HepG2 (cell line): Measurements from ENCODE around the gene TRPC4. TPM values are rescaled to one million over a fixed set of nuclear protein-coding genes. Genes with fewer than 3 reads are reported as not detected.

Source experiments
- ATAC-seq: fragments of 200-7000 bp; cut with Tn5 transposase; 3 replicates; pipeline ENCODE4 v1.9.1; 2020; ENCODE audit warnings: mild to moderate bottlenecking, moderate library complexity
- BruUV-seq: library from RNA; stranded (reverse); fragments of 400-500 nt; replicated peaks from 2 replicates; lab custom pipeline; 2021; lab: Mats Ljungman, UMichigan
- CTCF ChIA-PET: fragments of 300-600 bp; formaldehyde crosslinking; extraction: SDS; loops from one replicate; lab custom pipeline; 2021; ENCODE audit warnings: low total read pairs, inconsistent platforms, low intra/inter-chr PET ratio; lab: Yijun Ruan, JAX
- POLR2A ChIA-PET: fragments of 350-600 bp; sonication (Branson Sonifier 250); formaldehyde crosslinking; loops from one replicate; lab custom pipeline; 2020; ENCODE audit warnings: antibody characterized with exemption, inconsistent platforms; lab: Yijun Ruan, JAX
- DNase-seq: peaks from one replicate; pipeline ENCODE4 v3.0.0-alpha.2; 2015; ENCODE audit warnings: low spot score
- FAIRE-seq: peaks from 3 replicates; lab custom pipeline; 2011; peaks lifted over from hg19 to GRCh38; lab: Jason Lieb, UNC
- H2AFZ ChIP-seq: one replicate; pipeline ENCODE4 v1.6.1; 2011; ENCODE audit warnings: low read length, inconsistent platforms
- H3K27ac ChIP-seq: fragments of 300-600 bp; 3 replicates; pipeline ENCODE4 v1.8.0; 2011; ENCODE audit warnings: mixed run types, mild to moderate bottlenecking, mixed read lengths, low read length, inconsistent platforms; ENCODE audit not compliant: insufficient read depth; ENCODE audit errors: extremely low read length
- H3K27me3 ChIP-seq, 2 experiments: fragments of 200-600 bp in 1 of 2; 2 replicates in 1 of 2; 3 replicates in 1 of 2; pipeline versions ENCODE4 v1.6.0 to v1.8.0; 2011; ENCODE audit warnings: low read length in 2 of 2, mild to moderate bottlenecking in 2 of 2, moderate library complexity in 2 of 2, inconsistent platforms in 1 of 2; ENCODE audit not compliant: insufficient read depth in 2 of 2, control insufficient read depth in 1 of 2
- H3K36me3 ChIP-seq, 2 experiments: fragments of 200-600 bp in 1 of 2; replicated peaks in 1 of 2; 2 replicates in 1 of 2; 3 replicates in 1 of 2; pipeline versions ENCODE4 v1.5.1 to v1.8.0; 2011; ENCODE audit warnings: low read length in 2 of 2, inconsistent platforms in 1 of 2; ENCODE audit not compliant: insufficient read depth in 2 of 2, control insufficient read depth in 1 of 2
- H3K4me1 ChIP-seq: 2 replicates; pipeline ENCODE4 v1.5.1; 2012; ENCODE audit warnings: low read length, inconsistent platforms; ENCODE audit not compliant: insufficient read depth
- H3K4me2 ChIP-seq: 2 replicates; pipeline ENCODE4 v1.6.0; 2011; ENCODE audit warnings: low read depth, low read length, inconsistent platforms
- H3K4me3 ChIP-seq, 3 experiments: fragments of 200-600 bp in 1 of 3; sonication (generic), shearing (Covaris generic) in 1 of 3; replicated peaks in 1 of 3; 2 replicates each; pipeline ENCODE4 v1.5.1; 2011 to 2016; ENCODE audit warnings: low read length in 3 of 3, inconsistent platforms in 2 of 3, low read depth in 2 of 3, mild to moderate bottlenecking in 2 of 3, control low read depth in 1 of 3, mixed read lengths in 1 of 3; ENCODE audit not compliant: insufficient read depth in 1 of 3
- H3K79me2 ChIP-seq: one replicate; pipeline ENCODE4 v1.6.1; 2011; ENCODE audit warnings: low read length, inconsistent platforms; ENCODE audit not compliant: insufficient read depth
- H3K9ac ChIP-seq: 2 replicates; pipeline ENCODE4 v1.6.0; 2011; ENCODE audit warnings: mild to moderate bottlenecking, low read depth, low read length, inconsistent platforms; ENCODE audit not compliant: insufficient read depth
- H3K9me3 ChIP-seq: 2 replicates; pipeline ENCODE4 v1.5.1; 2012; ENCODE audit warnings: mild to moderate bottlenecking, low read length
- H4K20me1 ChIP-seq: 2 replicates; pipeline ENCODE4 v1.6.0; 2011; ENCODE audit warnings: inconsistent platforms, mild to moderate bottlenecking, low read length, moderate library complexity; ENCODE audit not compliant: insufficient read depth
- BCLAF1 ChIP-seq: fragments of 450-650 bp; IDR thresholded peaks from 2 replicates; pipeline ENCODE4 v1.6.1; 2017; ENCODE audit warnings: mild to moderate bottlenecking
- CREB3 ChIP-seq: sonication (generic); formaldehyde crosslinking; IDR thresholded peaks from 2 replicates; pipeline ENCODE4 v1.5.0; 2020; ENCODE audit warnings: missing genetic modification reagents
- EEA1 ChIP-seq: sonication (generic); formaldehyde crosslinking; IDR thresholded peaks from 2 replicates; pipeline ENCODE4 v1.5.1; 2020; ENCODE audit warnings: mild to moderate bottlenecking, missing genetic modification reagents, borderline replicate concordance
- FIP1L1 ChIP-seq: fragments of 200-400 bp; formaldehyde crosslinking; IDR thresholded peaks from 2 replicates; pipeline ENCODE4 v1.6.1; 2018; ENCODE audit warnings: low read depth, mild to moderate bottlenecking, low read length, moderate library complexity, borderline replicate concordance; ENCODE audit not compliant: insufficient read depth
- HOXA3 ChIP-seq: sonication (generic); formaldehyde crosslinking; IDR thresholded peaks from 2 replicates; pipeline ENCODE4 v1.5.0; 2020; ENCODE audit warnings: missing genetic modification reagents
- KDM5B ChIP-seq: sonication (generic); formaldehyde crosslinking; IDR thresholded peaks from 2 replicates; pipeline ENCODE4 v1.4.0; 2020; ENCODE audit warnings: missing genetic modification reagents, mild to moderate bottlenecking, borderline replicate concordance
- RBM39 ChIP-seq: fragments of 200-400 bp; formaldehyde crosslinking; IDR thresholded peaks from one replicate; pipeline ENCODE4 v1.6.1; 2018; ENCODE audit warnings: antibody characterized with exemption, mild to moderate bottlenecking, low read depth, low read length; ENCODE audit not compliant: poor library complexity, severe bottlenecking
- SIX1 ChIP-seq: sonication (generic); formaldehyde crosslinking; IDR thresholded peaks from 2 replicates; pipeline ENCODE4 v1.4.0; 2020; ENCODE audit warnings: missing genetic modification reagents, borderline replicate concordance
- TRIM24 ChIP-seq: sonication (generic); formaldehyde crosslinking; IDR thresholded peaks from 2 replicates; pipeline ENCODE4 v1.8.0; 2022; ENCODE audit warnings: mild to moderate bottlenecking, missing genetic modification reagents
- ZBTB25 ChIP-seq: IDR thresholded peaks from 2 replicates; pipeline ENCODE4 v1.6.1; 2018; ENCODE audit warnings: missing genetic modification reagents
- ZBTB7B ChIP-seq: sonication (generic); formaldehyde crosslinking; IDR thresholded peaks from 2 replicates; pipeline ENCODE4 v1.4.0; 2020; ENCODE audit warnings: missing genetic modification reagents
- ZNF782 ChIP-seq: sonication (generic); formaldehyde crosslinking; IDR thresholded peaks from 2 replicates; pipeline ENCODE4 v1.4.0; 2020; ENCODE audit warnings: missing genetic modification reagents, mild to moderate bottlenecking, borderline replicate concordance
- WGBS: methylation state at CpG from one replicate; pipeline ENCODE4 v1.1.6; 2017; ENCODE audit warnings: low lambda C conversion rate; 5-methylcytosine and 5-hydroxymethylcytosine counted together
- in situ Hi-C: cut with HindIII; loops from 2 replicates; pipeline ENCODE4 v1.10.0; 2017; ENCODE audit warnings: low pct_unique_long_range_greater_than_20kb; ENCODE audit not compliant: extremely low pct_ligation_motif_present
- intact Hi-C: fragments of 100-400 bp; cut with micrococcal nuclease; formaldehyde crosslinking; loops from one replicate; pipeline ENCODE4 v1.10.0; 2022; ENCODE audit not compliant: unreplicated experiment
- polyA plus RNA-seq, 8 experiments: library from polyadenylated mRNA; depleted of rRNA in 3 of 8; stranded (reverse) in 7 of 8; unstranded in 1 of 8; fragments of >200 nt; fragmentation: Illumina TruSeq in 4 of 8; extraction: Trizol in 4 of 8; gene quantifications; 2 replicates each; pipeline versions ENCODE4 v1.2.1 to v1.2.3, GENCODE V29; 2011 to 2016; ENCODE audit warnings: low read depth in 4 of 8, missing spikeins in 1 of 8, mixed read lengths in 1 of 8; ENCODE audit not compliant: insufficient read depth in 1 of 8
- total RNA-seq, 5 experiments: library from RNA; depleted of rRNA; stranded (reverse); fragments of >200 nt; fragmentation: Illumina TruSeq; extraction: Trizol; gene quantifications; 2 replicates each; pipeline ENCODE4 v1.2.3, GENCODE V29; 2016; ENCODE audit warnings: low read depth in 1 of 5
- TF ChIP-seq, protein P1 (sequence below): sonication (generic); formaldehyde crosslinking; IDR thresholded peaks from 2 replicates; pipeline ENCODE4 v1.5.0; 2020; ENCODE audit warnings: mild to moderate bottlenecking, missing genetic modification reagents, borderline replicate concordance
- TF ChIP-seq, protein P2 (sequence below): sonication (generic); formaldehyde crosslinking; IDR thresholded peaks from 2 replicates; pipeline ENCODE4 v1.4.0; 2020; ENCODE audit warnings: mild to moderate bottlenecking, missing genetic modification reagents

TRPC4 gene
- total and polyA plus RNA-seq, 2 of the 13 experiments (the other 11 are each of a cell fraction or from before 2014, with no cell fraction given) = not detected

DNA sequence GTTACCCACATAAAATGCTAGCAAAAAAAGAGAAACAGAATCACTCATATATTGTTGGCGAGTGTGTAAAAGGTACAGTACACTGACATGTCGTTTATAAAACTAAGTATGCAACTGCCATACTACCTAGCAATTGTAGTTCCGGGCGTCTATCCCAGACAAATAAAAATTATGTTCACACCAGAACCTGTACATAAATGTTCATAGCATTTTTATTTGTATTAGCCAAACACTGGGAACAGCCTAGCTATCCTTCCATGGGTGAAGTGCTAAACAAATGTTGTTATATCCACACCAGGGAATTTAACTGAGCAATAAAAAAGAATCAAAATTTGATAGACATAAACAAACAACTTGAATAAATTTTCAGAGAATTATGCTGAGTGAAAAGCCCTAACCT lies 242.1 kb downstream of the TRPC4 start:
- no peak overlapping the region for H3K4me3 ChIP-seq
- H2AFZ ChIP-seq = no peak overlapping the region
- in situ Hi-C loops (no loop called here), intact Hi-C loops (no loop called here)
- no peak overlapping the region for H3K4me2 ChIP-seq
- H3K27me3 ChIP-seq = no peaks in the 10 kb centered on the region; a peak in 1 of 5 replicates
- no peaks in the 10 kb centered on the region for H4K20me1 ChIP-seq
- no peaks in the 10 kb centered on the region for H3K79me2 ChIP-seq
- BruUV-seq = no TSS peak
- TF ChIP-seq BCLAF1 (no peak), ZNF782 (CRISPR knock-in tag) (no peak), ZBTB25 (CRISPR knock-in tag) (no peak), ZBTB7B (CRISPR knock-in tag) (no peak), RBM39 (no peak), EEA1 (no peak), TRIM24 (CRISPR knock-in tag) (no peak), HOXA3 (no peak), FIP1L1 (no peak), SIX1 (CRISPR knock-in tag) (no peak), CREB3 (CRISPR knock-in tag) (no peak), KDM5B (CRISPR knock-in tag) (no peak)
- TF ChIP-seq, protein P1, sequence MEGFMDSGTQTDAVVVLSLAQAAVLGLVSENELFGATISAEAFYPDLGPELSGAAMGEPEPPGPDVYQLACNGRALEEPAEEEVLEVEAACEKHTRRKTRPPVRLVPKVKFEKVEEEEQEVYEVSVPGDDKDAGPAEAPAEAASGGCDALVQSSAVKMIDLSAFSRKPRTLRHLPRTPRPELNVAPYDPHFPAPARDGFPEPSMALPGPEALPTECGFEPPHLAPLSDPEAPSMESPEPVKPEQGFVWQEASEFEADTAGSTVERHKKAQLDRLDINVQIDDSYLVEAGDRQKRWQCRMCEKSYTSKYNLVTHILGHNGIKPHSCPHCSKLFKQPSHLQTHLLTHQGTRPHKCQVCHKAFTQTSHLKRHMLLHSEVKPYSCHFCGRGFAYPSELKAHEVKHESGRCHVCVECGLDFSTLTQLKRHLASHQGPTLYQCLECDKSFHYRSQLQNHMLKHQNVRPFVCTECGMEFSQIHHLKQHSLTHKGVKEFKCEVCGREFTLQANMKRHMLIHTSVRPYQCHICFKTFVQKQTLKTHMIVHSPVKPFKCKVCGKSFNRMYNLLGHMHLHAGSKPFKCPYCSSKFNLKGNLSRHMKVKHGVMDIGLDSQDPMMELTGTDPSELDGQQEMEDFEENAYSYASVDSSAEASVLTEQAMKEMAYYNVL (CRISPR knock-in tag) = no peak
- TF ChIP-seq, protein P2, sequence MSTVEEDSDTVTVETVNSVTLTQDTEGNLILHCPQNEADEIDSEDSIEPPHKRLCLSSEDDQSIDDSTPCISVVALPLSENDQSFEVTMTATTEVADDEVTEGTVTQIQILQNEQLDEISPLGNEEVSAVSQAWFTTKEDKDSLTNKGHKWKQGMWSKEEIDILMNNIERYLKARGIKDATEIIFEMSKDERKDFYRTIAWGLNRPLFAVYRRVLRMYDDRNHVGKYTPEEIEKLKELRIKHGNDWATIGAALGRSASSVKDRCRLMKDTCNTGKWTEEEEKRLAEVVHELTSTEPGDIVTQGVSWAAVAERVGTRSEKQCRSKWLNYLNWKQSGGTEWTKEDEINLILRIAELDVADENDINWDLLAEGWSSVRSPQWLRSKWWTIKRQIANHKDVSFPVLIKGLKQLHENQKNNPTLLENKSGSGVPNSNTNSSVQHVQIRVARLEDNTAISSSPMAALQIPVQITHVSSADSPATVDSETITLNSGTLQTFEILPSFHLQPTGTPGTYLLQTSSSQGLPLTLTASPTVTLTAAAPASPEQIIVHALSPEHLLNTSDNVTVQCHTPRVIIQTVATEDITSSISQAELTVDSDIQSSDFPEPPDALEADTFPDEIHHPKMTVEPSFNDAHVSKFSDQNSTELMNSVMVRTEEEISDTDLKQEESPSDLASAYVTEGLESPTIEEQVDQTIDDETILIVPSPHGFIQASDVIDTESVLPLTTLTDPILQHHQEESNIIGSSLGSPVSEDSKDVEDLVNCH (CRISPR knock-in tag) = no peak
- H3K36me3 ChIP-seq = no peaks in the 10 kb centered on the region
- WGBS = 2% methylated on average over 4 of the region's 4 CpGs
- H3K27ac ChIP-seq = no peak overlapping the region
- ChIA-PET POLR2A (no interaction called here), CTCF (no interaction called here)
- no peaks in the 10 kb centered on the region for H3K4me1 ChIP-seq
- no peak for ATAC-seq
- no peaks in the 10 kb centered on the region for H3K9me3 ChIP-seq
- H3K9ac ChIP-seq = no peak overlapping the region
- DNase-seq = no peak
- FAIRE-seq = no peak
